Cardiac muscle cell (in vitro differentiated cells and primary cell): ENCODE results near the gene NFAM1. TPM values are rescaled to one million over a fixed set of nuclear protein-coding genes. Genes with fewer than 3 reads are reported as not detected.

ENCODE experiments used
- DNase-seq, 2 donors: peaks; one replicate each; pipeline versions ENCODE4 v3.0.0 to v3.0.0-alpha.2; 2010 to 2017; ENCODE audit warnings: low read depth in 1 of 2, low spot score in 1 of 2
- H3K27ac ChIP-seq: fragments of 200-600 bp; sonication (generic); 2 replicates; pipeline ENCODE4 v1.5.1; 2016
- H3K27me3 ChIP-seq: fragments of 200-600 bp; sonication (generic); 2 replicates; pipeline ENCODE4 v1.6.0; 2016; ENCODE audit warnings: control low read depth
- H3K36me3 ChIP-seq: fragments of 200-600 bp; sonication (generic); 2 replicates; pipeline ENCODE4 v1.5.1; 2016; ENCODE audit warnings: control low read depth
- H3K4me1 ChIP-seq: fragments of 200-600 bp; sonication (generic); 2 replicates; pipeline ENCODE4 v1.8.1; 2017; ENCODE audit warnings: low read depth, mild to moderate bottlenecking, mixed run types
- H3K4me3 ChIP-seq: fragments of 200-600 bp; sonication (generic); 2 replicates; pipeline ENCODE4 v1.5.1; 2016; ENCODE audit warnings: mild to moderate bottlenecking
- H3K9me3 ChIP-seq: fragments of 200-600 bp; sonication (generic); 2 replicates; pipeline ENCODE4 v1.5.1; 2017; ENCODE audit warnings: low read depth, mild to moderate bottlenecking, control low read depth
- CTCF ChIP-seq: IDR thresholded peaks from 2 replicates; pipeline ENCODE4 v1.5.1; 2012; ENCODE audit warnings: low read depth, mild to moderate bottlenecking, low read length
- polyA plus RNA-seq: library from polyadenylated mRNA; unstranded; fragments of >200 nt; fragmentation: Nextera tagmentation; extraction: Ambion mirVana; gene quantifications from 2 replicates; pipeline ENCODE4 v1.2.1, GENCODE V29; 2016
- total RNA-seq: library from RNA; depleted of rRNA; stranded (reverse); fragments of >200 nt; gene quantifications from 2 replicates; pipeline ENCODE4 v1.2.3, GENCODE V29; 2016

Gene NFAM1
- total and polyA plus RNA-seq, 2 experiments from 2014 or later, result 0.97 to 2.1 TPM

- DNase-seq, result no peak
- no peaks in the 10 kb centered on the region for H3K4me1 ChIP-seq
- no peaks in the 10 kb centered on the region for H3K9me3 ChIP-seq
- no peaks in the 10 kb centered on the region for H3K36me3 ChIP-seq
- H3K4me3 ChIP-seq, result no peak overlapping the region
- H3K27me3 ChIP-seq, result no peaks in the 10 kb centered on the region
- H3K27ac ChIP-seq, result no peak overlapping the region
- TF ChIP-seq CTCF, result no peak
Measured at GRCh38 chr22:42452916-42453315, 20.7 kb upstream of the NFAM1 start.

GRCh38 chr22:42452456-42452855 lies 20.3 kb upstream of the NFAM1 start:
- no peak for TF ChIP-seq CTCF
- Histone ChIP-seq H3K36me3 (no peaks in the 10 kb centered on the region), H3K4me1 (no peaks in the 10 kb centered on the region), H3K27me3 (no peaks in the 10 kb centered on the region), H3K27ac (no peak overlapping the region), H3K9me3 (no peaks in the 10 kb centered on the region), H3K4me3 (no peak overlapping the region)
- no peak for DNase-seq

GRCh38 chr22:42451499-42452145 lies 19.4 kb upstream of the NFAM1 start:
- H3K27me3 ChIP-seq, result no peaks in the 10 kb centered on the region
- H3K27ac ChIP-seq, result no peak overlapping the region
- no peak overlapping the region for H3K4me3 ChIP-seq
- no peaks in the 10 kb centered on the region for H3K4me1 ChIP-seq
- H3K36me3 ChIP-seq, result no peaks in the 10 kb centered on the region
- DNase-seq, result no peak
- no peak for TF ChIP-seq CTCF
- H3K9me3 ChIP-seq, result no peaks in the 10 kb centered on the region

GRCh38 chr22:42450862-42451261 lies 18.7 kb upstream of the NFAM1 start:
- H3K4me1 ChIP-seq, result no peaks in the 10 kb centered on the region
- no peaks in the 10 kb centered on the region for H3K27me3 ChIP-seq
- no peak for DNase-seq

GRCh38 chr22:42446151-42446550 lies 13.9 kb upstream of the NFAM1 start:
- DNase-seq, result no peak

More at GRCh38 chr22:42450862-42451261, 18.7 kb upstream of the NFAM1 start:
- H3K27ac ChIP-seq, result no peak overlapping the region
- no peaks in the 10 kb centered on the region for H3K36me3 ChIP-seq
- no peak for TF ChIP-seq CTCF
- H3K9me3 ChIP-seq, result no peaks in the 10 kb centered on the region
- no peak overlapping the region for H3K4me3 ChIP-seq

More at GRCh38 chr22:42446151-42446550, 13.9 kb upstream of the NFAM1 start:
- no peaks in the 10 kb centered on the region for H3K27me3 ChIP-seq
- H3K36me3 ChIP-seq, result no peaks in the 10 kb centered on the region
- no peak overlapping the region for H3K4me3 ChIP-seq
- H3K4me1 ChIP-seq, result peaks cover 21% of the 10 kb centered on the region
- TF ChIP-seq CTCF, result no peak
- H3K27ac ChIP-seq, result no peak overlapping the region
- no peaks in the 10 kb centered on the region for H3K9me3 ChIP-seq
